Putamen (tissue), 1 donor: ENCODE measurements around the gene IGFBP6.

Experiments
- DNase-seq: peaks from one replicate; pipeline ENCODE4 v3.0.0-alpha.2; 2016; ENCODE audit warnings: low spot score

IGFBP6 gene

DNA sequence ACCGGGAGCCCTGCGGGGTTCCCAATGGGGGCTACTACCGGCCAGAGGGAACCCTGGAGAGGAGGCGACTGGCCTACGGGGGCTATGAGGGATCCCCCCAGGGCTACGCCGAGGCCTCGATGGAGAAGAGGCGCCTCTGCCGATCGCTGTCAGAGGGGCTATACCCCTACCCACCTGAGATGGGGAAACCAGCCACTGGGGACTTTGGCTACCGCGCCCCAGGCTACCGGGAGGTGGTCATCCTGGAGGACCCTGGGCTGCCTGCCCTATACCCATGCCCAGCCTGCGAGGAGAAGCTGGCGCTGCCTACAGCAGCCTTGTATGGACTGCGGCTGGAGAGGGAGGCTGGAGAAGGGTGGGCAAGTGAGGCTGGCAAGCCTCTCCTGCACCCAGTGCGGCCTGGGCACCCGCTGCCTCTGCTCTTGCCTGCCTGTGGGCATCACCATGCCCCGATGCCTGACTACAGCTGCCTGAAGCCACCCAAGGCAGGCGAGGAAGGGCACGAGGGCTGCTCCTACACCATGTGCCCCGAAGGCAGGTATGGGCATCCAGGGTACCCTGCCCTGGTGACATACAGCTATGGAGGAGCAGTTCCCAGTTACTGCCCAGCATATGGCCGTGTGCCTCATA is 37.9 kb upstream of the IGFBP6 start:
- no peak for DNase-seq

DNA sequence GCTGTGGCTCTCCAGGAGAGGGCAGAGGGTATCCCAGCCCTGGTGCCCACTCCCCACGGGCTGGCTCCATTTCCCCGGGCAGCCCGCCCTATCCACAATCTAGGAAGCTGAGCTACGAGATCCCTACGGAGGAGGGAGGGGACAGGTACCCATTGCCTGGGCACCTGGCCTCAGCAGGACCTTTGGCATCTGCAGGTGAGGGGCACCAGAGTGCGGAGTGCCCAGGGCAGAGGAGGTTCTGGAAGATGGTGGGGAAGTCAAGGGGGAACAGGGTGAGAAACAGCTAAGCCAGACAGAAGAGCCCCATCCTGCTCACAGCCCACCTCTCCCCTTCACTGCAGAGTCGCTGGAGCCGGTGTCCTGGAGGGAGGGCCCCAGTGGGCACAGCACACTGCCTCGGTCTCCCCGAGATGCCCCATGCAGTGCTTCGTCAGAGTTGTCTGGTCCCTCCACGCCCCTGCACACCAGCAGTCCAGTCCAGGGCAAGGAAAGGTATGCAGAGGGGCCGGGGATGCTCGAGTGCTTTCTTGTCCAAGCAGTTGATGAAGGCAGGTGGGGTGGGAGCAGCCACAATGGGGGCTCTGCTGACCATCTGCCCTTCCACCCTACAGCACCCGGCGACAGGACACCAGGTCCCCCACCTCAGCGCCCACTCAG is 37.3 kb upstream of the IGFBP6 start:
- DNase-seq, result no peak

- DNase-seq, result no peak
Observed at GRCh38 chr12:53060721-53061276, 36.7 kb upstream of the IGFBP6 start.

DNA sequence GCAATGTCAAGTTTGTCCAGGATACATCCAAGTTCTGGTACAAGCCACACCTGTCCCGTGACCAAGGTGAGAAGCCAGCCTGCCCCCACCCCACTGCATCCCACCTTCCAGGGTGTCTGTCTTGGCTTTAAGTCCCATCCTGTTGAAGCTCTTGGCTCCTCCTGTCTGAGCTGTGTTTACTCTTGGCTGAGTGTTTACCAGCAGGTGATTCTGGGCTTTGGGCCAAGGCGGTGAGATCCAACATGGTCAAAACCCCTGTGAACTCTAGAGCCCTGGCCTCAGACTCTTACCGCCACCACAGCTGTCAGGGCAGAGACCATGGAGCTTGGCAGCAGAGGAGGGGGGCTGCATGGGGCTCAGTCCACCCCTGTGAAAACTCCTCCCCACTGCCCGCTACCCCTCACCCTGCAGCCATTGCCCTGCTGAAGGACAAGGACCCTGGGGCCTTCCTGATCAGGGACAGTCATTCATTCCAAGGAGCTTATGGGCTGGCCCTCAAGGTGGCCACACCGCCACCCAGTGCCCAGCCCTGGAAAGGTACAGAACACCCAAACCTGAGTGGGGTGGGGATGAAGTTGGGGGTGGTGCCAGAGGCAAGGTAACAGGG is 36.0 kb upstream of the IGFBP6 start:
- no peak for DNase-seq

DNA sequence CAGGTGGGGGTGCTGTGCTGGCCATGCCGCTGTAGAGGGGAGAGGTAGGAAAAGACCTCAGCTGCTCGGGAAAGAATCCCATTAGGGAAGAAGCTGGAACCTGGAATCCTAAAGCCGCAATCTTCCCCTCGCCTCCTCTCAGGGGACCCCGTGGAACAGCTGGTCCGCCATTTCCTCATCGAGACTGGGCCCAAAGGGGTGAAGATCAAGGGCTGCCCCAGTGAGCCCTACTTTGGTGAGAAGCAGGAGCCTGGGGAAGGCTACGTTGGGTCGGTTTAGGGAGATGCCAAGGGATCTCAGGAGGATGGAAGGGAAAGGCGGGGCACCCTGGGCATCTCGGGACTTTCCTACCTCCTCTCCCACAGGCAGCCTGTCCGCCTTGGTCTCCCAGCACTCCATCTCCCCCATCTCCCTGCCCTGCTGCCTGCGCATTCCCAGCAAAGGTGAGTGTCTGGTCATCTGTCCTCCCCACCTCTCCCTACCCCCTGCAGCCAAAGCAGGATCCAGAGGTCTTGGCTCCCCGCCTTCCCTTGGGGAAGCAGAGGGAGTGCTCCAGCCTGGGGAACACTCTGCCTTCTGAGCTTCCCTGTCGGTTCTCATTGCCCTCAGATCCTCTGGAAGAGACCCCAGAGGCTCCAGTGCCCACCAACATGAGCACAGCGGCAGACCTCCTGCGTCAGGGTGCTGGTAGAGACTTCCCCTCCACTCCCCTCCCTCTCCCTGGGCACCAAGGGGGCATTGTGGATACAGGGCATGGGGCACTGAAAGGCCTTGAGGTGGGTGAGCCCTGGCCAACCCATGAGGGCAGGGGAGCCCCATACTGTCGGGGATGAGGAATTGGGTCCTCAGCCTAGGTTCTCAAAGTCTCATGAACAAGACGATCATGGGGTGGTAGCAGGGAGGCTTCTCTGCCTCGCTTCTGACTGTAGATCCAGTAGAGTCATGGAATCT is 35.2 kb upstream of the IGFBP6 start:
- DNase-seq, result no peak

DNA sequence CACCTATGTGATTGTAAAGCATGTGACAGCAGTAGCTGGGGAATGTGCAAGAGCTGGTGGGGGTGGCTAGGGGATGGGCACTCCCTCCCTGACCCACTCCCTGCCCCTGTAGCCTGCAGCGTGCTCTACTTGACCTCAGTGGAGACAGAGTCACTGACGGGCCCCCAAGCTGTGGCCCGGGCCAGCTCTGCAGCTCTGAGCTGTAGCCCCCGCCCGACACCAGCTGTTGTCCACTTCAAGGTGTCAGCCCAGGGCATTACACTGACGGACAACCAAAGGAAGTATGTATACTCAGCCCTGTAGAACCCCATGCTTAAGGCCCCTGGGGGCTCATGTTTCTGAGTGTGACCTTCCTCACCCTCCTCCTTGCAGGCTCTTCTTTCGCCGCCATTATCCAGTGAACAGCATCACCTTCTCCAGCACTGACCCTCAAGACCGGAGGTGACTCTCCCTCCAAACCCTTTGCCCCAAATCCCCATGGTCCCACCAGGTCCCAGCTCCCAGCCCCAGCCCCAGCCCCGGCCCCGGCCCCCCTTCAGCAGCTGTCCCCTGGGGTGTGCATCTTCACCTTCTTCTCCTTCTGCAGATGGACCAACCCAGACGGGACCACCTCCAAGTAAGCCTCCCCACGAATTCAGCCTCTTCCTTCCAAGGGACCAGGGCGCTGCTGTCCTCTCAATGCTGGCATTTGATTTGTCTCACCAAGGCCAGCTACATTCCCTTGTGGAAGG is 34.3 kb upstream of the IGFBP6 start:
- no peak for DNase-seq

DNA sequence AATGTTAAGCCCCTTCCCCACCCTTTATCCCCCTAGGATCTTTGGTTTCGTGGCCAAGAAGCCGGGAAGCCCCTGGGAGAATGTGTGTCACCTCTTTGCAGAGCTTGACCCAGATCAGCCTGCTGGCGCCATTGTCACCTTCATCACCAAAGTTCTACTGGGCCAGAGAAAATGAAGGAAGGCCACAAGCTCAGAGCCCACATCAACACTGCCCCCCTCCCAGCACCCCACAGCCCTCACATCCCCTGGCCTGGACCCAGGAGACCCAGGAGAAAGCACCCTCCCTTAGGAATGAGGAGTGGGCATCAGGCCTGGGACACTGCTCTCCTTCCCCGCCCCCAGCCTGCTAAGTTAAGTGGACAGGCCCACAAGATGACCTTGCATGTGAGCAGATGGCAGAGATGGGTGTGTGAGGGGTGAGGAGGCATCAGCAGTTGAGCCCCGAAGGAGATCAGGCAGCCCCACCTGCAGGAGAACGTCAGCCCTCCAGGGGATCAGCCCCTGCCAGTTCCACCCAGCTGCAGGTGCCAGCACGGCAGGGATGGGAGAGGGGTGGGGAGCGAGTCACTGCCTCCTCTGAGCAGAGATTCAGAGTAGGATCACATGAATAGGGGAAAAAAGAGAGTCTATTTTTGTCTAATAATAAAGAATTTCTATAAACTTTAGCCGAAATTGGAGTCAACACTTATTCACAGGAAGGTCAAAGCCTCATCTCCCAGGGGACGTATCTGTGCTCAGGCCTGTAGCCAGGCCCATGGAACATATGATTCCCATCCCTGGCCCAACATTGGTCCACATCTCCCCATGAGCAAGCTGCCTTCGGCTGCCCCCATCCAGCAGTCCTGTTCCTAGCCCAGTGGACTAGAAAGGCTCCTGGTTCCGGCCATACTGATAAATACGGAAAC is 33.5 kb upstream of the IGFBP6 start:
- no peak for DNase-seq

DNA sequence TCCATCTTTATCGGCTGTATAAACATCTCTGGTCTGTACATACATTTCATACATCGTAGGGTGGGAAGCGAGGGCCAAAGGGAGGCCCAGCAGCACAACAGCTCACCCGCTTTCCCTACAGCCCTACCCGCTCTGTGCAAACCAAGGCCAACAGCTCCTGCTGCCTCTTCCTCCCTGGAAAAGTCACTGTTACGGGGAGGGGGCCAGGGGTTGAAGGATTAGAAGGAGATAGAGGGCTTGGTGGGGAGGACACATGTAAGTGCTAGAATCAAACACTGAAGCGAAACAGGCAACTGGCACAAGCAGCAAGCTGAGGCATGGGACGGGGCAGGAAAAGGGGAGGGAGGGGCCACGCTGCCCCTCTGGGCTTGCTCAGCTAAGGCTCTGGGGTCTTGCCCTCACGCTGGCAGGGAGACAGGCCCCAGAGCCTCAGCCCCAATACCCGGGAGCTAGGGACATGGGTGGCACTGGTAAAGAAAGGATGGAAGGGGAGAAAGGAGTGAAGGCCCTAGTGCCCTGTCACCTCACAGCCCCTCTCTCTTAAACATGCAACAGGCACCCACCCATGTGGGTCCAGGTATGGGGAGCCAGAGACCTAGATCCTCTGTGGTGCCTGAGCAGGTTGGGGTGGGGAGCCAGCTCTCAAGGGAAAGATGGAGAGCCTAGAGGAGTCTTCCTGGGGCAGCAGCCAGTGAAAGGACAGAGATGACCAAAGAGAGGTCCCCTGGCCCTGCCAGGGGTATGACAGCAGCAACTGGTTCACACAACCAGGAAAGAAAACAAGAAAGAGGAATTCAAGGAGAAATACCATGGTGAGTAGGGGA is 32.6 kb upstream of the IGFBP6 start:
- DNase-seq, result no peak

- DNase-seq, result no peak
Observed at GRCh38 chr12:53065470-53065869, 32.0 kb upstream of the IGFBP6 start.

DNA sequence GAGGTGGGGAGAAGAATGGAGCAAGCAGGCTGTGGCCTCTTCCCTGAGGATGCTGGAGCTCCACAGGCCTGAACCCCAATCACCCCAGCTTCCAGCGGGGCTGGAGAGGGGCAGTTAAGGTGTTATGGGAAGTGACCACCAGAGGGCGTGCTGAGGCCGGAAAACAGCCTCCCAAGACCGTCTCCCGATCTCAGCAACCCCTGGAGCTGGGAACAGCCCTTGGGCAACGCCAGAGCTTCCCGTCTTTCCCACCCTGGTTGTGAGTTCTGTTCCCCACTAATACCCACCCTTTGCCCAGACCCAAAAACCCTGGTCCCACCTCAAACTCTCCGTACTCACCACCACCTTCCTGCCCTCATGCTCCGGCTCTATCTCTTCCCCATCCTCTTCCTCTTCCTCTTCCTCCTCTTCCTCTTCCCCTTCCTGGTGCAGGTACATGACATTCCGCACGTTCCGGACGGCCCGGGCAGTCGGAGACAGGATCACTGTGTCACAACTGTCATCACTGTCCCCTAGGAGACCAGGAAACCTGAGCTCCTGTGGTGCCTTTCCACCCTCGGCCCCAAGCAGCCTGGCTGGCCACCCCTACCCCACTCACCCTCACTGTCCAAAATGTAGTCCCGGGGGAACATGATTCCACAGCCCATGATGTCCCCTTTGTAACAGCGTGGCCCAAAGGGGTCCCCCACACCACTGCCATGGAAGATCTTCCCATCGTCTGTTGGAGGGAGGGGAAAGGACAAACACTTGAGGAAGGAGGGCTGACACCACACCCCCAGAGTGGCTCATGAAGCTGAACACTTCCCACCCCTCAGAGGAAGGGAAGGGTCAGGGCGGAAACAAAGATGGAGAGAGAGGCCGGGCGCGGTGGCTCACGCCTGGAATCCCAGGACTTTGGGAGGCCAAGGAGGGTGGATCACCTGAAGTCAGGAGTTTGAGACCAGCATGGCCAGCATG is 31.2 kb upstream of the IGFBP6 start:
- DNase-seq, result peak; percentile 73

GRCh38 chr12:53067074-53067992 is 30.1 kb upstream of the IGFBP6 start:
- no peak for DNase-seq

GRCh38 chr12:53067993-53068770 is 29.3 kb upstream of the IGFBP6 start:
- DNase-seq, result no peak

DNA sequence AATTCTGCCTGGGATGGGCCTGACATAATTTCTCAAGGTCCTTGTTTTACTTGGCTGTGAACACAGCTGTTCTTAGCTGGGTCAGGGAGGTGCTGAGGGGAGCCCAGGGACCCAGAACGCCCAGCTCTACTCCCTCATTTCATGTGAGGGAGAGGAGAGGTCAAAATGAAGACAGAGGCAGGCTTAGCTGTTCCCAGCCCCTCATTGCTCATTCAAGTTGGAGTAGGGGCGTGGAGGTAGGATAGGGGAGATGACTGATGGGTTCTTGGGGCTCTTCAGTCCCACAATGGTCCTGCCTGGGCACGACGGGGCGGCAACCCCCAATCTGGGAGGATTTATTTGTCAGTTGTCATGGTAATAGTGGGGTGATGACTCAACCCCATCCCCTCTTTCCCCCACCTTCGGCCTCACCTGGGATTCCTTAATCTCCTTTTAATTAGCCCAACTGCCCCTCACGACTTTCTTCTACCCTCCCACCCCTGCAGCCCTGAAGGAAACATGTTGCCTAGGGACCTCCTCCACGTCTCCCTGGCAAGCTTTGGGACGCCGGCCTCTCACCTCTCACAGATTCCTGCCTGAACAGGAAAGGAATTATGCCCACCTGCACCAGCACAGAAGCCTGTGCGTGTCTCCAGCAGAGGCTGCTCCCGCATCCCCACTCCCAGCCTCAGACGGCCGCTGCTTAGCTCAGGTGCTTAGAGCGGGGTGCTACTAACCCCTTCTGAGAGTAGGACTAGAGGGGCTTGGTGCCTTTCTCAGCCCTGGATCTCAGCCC is 28.5 kb upstream of the IGFBP6 start:
- DNase-seq, result no peak

- DNase-seq, result no peak
Observed at GRCh38 chr12:53069621-53070410, 27.7 kb upstream of the IGFBP6 start.
